Muscle layer of colon (tissue), 2 donors: ENCODE results near the gene PADI3.

Experiments used
- H3K27ac ChIP-seq: one replicate; pipeline ENCODE4 v1.7.0; 2013; ENCODE audit warnings: low read depth, mild to moderate bottlenecking, low read length, moderate library complexity
- H3K27me3 ChIP-seq, 2 donors: one replicate each; pipeline ENCODE4 v1.7.0; 2013; ENCODE audit warnings: low read length in 2 of 2, mild to moderate bottlenecking in 2 of 2; ENCODE audit not compliant: insufficient read depth in 2 of 2, control insufficient read depth in 1 of 2
- H3K36me3 ChIP-seq: one replicate; pipeline ENCODE4 v1.7.0; 2013; ENCODE audit warnings: mild to moderate bottlenecking, low read length; ENCODE audit not compliant: insufficient read depth
- H3K4me1 ChIP-seq: one replicate; pipeline ENCODE4 v1.7.0; 2013; ENCODE audit warnings: mild to moderate bottlenecking, low read length; ENCODE audit not compliant: insufficient read depth
- H3K4me3 ChIP-seq, 2 donors: one replicate each; pipeline ENCODE4 v1.7.0; 2013; ENCODE audit warnings: low read length in 2 of 2, low read depth in 1 of 2, mild to moderate bottlenecking in 1 of 2, moderate library complexity in 1 of 2
- H3K9ac ChIP-seq: one replicate; pipeline ENCODE4 v1.7.0; 2013; ENCODE audit warnings: low read length
- H3K9me3 ChIP-seq: one replicate; pipeline ENCODE4 v1.7.0; 2013; ENCODE audit warnings: mild to moderate bottlenecking, low read length
- donor health status: abdominal sarcoma.
- donor health status: Adenocarcinoma of cecum.

The PADI3 gene

GRCh38 chr1:17216078-17216477 is 32.8 kb upstream of the PADI3 start:
- Histone ChIP-seq H3K4me3 (no peak overlapping the region), H3K27ac (no peak overlapping the region), H3K9me3 (no peaks in the 10 kb centered on the region), H3K27me3 (peaks cover 12 to 32% of the 10 kb centered on the region in 2 donors), H3K9ac (no peak overlapping the region), H3K36me3 (no peaks in the 10 kb centered on the region), H3K4me1 (no peaks in the 10 kb centered on the region)

DNA sequence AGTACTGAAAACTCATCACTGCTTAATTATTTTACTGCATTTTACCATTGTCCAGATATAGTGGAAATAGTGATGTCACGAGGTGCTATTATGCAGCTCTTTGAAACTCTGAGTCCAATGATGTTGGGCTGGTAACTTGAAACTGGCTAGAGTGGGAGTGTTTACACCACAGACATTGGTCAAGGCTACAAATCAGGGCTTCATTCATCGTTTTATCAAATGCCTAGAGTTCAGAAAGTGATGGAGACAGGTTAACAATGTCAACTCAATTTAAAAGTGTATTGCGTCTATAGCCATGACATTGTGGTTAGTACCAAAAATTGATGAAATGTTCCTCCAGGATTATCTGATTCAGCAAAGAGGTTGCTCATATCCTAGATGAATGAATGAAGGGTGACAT is 31.3 kb upstream of the PADI3 start:
- no peak overlapping the region for H3K27ac ChIP-seq
- H3K27me3 ChIP-seq: peaks cover 12 to 19% of the 10 kb centered on the region in 2 donors
- H3K4me1 ChIP-seq: no peaks in the 10 kb centered on the region
- H3K4me3 ChIP-seq: no peak overlapping the region
- H3K36me3 ChIP-seq: no peaks in the 10 kb centered on the region
- H3K9ac ChIP-seq: no peak overlapping the region
- no peaks in the 10 kb centered on the region for H3K9me3 ChIP-seq

DNA sequence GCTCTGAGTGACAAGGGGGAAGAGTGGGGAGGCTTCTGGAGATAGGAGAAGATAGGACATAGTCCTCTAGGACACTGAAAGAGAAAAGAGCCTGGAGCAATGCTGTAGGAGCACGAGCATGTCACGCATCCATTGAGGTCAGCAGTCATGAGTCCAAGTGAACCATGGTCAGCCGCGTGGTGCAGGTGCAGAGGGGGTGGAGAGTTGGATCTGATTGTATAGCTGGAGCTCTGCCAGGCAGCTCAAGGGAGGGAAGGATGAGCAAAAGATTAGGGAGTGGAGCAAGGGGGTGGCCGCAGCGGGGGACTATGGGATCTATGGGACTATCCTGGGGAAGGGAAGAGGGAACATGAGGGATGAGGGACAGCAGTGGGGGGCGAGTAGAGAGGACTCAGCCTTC is 30.0 kb upstream of the PADI3 start:
- Histone ChIP-seq H3K9ac (no peak overlapping the region), H3K36me3 (no peaks in the 10 kb centered on the region), H3K9me3 (no peaks in the 10 kb centered on the region), H3K4me3 (no peak overlapping the region), H3K27me3 (peaks cover 4 to 10% of the 10 kb centered on the region in 2 donors), H3K4me1 (no peaks in the 10 kb centered on the region), H3K27ac (no peak overlapping the region)

- H3K4me1 ChIP-seq: no peaks in the 10 kb centered on the region
- no peaks in the 10 kb centered on the region for H3K36me3 ChIP-seq
- no peak overlapping the region for H3K27ac ChIP-seq
- H3K9ac ChIP-seq: no peak overlapping the region
- no peak overlapping the region for H3K4me3 ChIP-seq
- H3K27me3 ChIP-seq: no peaks in the 10 kb centered on the region
- H3K9me3 ChIP-seq: no peaks in the 10 kb centered on the region
These were observed 28.6 kb upstream of the PADI3 start for GRCh38 chr1:17220287-17220686.

DNA sequence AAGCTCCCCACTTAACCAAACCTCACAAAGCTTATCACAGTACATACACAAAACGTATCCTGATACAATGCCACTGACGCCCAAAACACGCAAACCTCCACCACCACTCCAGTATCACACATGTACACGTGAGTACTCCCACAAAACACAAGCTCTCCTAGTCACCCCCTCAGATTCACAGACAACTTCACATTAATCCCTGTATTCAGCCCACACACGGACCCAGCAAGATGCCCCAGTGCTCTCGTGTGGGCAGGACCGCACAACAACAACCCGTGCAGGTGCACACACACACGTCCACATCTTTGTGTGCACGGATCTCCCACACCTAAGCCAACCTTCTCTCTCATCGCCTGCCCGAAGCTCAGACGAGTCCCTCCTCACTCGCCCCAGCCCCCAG is 26.3 kb upstream of the PADI3 start:
- H3K4me3 ChIP-seq: no peak overlapping the region
- H3K9me3 ChIP-seq: no peaks in the 10 kb centered on the region
- H3K9ac ChIP-seq: no peak overlapping the region
- H3K36me3 ChIP-seq: no peaks in the 10 kb centered on the region
- H3K4me1 ChIP-seq: no peaks in the 10 kb centered on the region
- no peaks in the 10 kb centered on the region for H3K27me3 ChIP-seq
- no peak overlapping the region for H3K27ac ChIP-seq

GRCh38 chr1:17224434-17224833 is 24.5 kb upstream of the PADI3 start:
- no peak overlapping the region for H3K27ac ChIP-seq
- H3K27me3 ChIP-seq: no peaks in the 10 kb centered on the region
- no peaks in the 10 kb centered on the region for H3K4me1 ChIP-seq

GRCh38 chr1:17225140-17225539 is 23.8 kb upstream of the PADI3 start:
- no peak overlapping the region for H3K27ac ChIP-seq
- no peak overlapping the region for H3K9ac ChIP-seq
- H3K9me3 ChIP-seq: no peaks in the 10 kb centered on the region
- no peaks in the 10 kb centered on the region for H3K27me3 ChIP-seq
- H3K4me3 ChIP-seq: no peak overlapping the region
- H3K36me3 ChIP-seq: no peaks in the 10 kb centered on the region
- H3K4me1 ChIP-seq: no peaks in the 10 kb centered on the region

More at GRCh38 chr1:17224434-17224833, 24.5 kb upstream of the PADI3 start:
- Histone ChIP-seq H3K36me3 (no peaks in the 10 kb centered on the region), H3K4me3 (no peak overlapping the region), H3K9ac (no peak overlapping the region), H3K9me3 (no peaks in the 10 kb centered on the region)

GRCh38 chr1:17227358-17227915 is 21.5 kb upstream of the PADI3 start:
- Histone ChIP-seq H3K27me3 (no peaks in the 10 kb centered on the region), H3K36me3 (no peaks in the 10 kb centered on the region), H3K9ac (no peak overlapping the region), H3K4me3 (no peak overlapping the region), H3K27ac (no peak overlapping the region), H3K9me3 (no peaks in the 10 kb centered on the region), H3K4me1 (no peaks in the 10 kb centered on the region)

DNA sequence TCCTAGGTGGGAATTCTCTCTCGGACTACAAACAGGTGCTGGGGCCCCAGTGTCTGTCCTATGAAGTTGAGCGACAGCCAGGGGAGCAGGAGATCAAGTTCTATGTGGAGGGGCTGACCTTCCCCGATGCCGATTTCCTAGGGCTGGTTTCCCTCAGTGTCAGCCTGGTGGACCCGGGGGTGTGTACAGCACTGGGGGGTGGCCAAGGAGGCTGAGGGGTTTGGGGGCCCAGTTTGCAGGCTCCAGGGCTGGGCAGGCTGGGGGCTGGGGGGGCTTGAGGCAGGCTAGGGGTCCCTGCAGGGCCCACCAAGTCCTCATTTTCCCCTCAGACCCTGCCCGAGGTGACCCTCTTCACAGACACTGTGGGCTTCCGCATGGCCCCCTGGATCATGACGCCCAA is 20.3 kb upstream of the PADI3 start:
- Histone ChIP-seq H3K4me1 (peaks cover 7% of the 10 kb centered on the region), H3K27me3 (no peaks in the 10 kb centered on the region), H3K27ac (no peak overlapping the region), H3K36me3 (no peaks in the 10 kb centered on the region), H3K9me3 (no peaks in the 10 kb centered on the region), H3K9ac (no peak overlapping the region), H3K4me3 (no peak overlapping the region)

DNA sequence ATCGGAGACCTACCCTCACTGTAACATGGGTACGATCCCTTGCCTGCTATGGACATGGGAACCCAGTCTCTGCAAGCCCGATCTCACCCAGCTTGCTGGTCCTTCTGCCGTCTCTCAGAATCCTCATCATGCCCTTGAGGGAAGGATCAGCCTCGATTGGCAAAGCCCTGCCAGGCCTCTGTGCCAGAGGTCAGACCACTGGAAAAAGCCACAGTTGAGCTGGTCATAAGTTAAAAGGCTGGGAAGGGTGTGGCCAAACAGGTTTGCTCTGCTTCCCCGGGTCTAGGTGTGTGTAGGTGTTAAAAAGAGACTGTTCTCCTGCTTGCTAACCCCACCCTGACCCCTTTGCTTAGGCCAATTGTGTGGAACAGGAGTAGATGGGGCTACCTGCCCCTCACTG is 19.5 kb upstream of the PADI3 start:
- Histone ChIP-seq H3K4me3 (no peak overlapping the region), H3K9ac (no peak overlapping the region), H3K36me3 (no peaks in the 10 kb centered on the region), H3K27ac (no peak overlapping the region), H3K9me3 (no peaks in the 10 kb centered on the region), H3K27me3 (no peaks in the 10 kb centered on the region), H3K4me1 (peaks cover 9% of the 10 kb centered on the region)

- peaks cover 9% of the 10 kb centered on the region for H3K4me1 ChIP-seq
- H3K4me3 ChIP-seq: no peak overlapping the region
- H3K9ac ChIP-seq: no peak overlapping the region
- no peaks in the 10 kb centered on the region for H3K36me3 ChIP-seq
- H3K27me3 ChIP-seq: no peaks in the 10 kb centered on the region
- no peak overlapping the region for H3K27ac ChIP-seq
- no peaks in the 10 kb centered on the region for H3K9me3 ChIP-seq
These were observed 18.8 kb upstream of the PADI3 start for GRCh38 chr1:17230106-17230505.

- Histone ChIP-seq H3K27ac (no peak overlapping the region), H3K27me3 (no peaks in the 10 kb centered on the region), H3K9me3 (no peaks in the 10 kb centered on the region), H3K4me1 (peaks cover 9% of the 10 kb centered on the region), H3K4me3 (no peak overlapping the region), H3K9ac (no peak overlapping the region), H3K36me3 (no peaks in the 10 kb centered on the region)
These were observed 18.1 kb upstream of the PADI3 start for GRCh38 chr1:17230671-17231310.
